NCI-H146 treated with DMSO at 0.1 percent for 48 hours (cell line): Measurements from ENCODE around the gene SDK2.

Experiments used
- DNase-seq: peaks from one replicate; lab custom pipeline; 2025; ENCODE audit not compliant: unreplicated experiment; lab: John Stamatoyannopoulos, UW

SDK2 gene

GRCh38 chr17:73588301-73588846 is 55.9 kb downstream of the SDK2 start:
- no peak for DNase-seq

GRCh38 chr17:73586921-73587602 is 57.2 kb downstream of the SDK2 start:
- DNase-seq: no peak

GRCh38 chr17:73586275-73586832 is 57.9 kb downstream of the SDK2 start:
- DNase-seq: no peak

- no peak for DNase-seq
Observed at GRCh38 chr17:73585583-73585982, 58.7 kb downstream of the SDK2 start.

- no peak for DNase-seq
Observed at GRCh38 chr17:73584987-73585386, 59.3 kb downstream of the SDK2 start.

- no peak for DNase-seq
Observed at GRCh38 chr17:73584049-73584448, 60.2 kb downstream of the SDK2 start.

- DNase-seq: no peak
Observed at GRCh38 chr17:73582821-73583220, 61.4 kb downstream of the SDK2 start.

GRCh38 chr17:73582359-73582758 is 61.9 kb downstream of the SDK2 start:
- no peak for DNase-seq

- no peak for DNase-seq
Observed at GRCh38 chr17:73581379-73581778, 62.9 kb downstream of the SDK2 start.

GRCh38 chr17:73580073-73580710 is 64.1 kb downstream of the SDK2 start:
- no peak for DNase-seq

- DNase-seq: no peak
Observed at GRCh38 chr17:73576556-73577098, 67.6 kb downstream of the SDK2 start.

GRCh38 chr17:73575470-73576221 is 68.6 kb downstream of the SDK2 start:
- DNase-seq: peak; percentile 86

GRCh38 chr17:73571511-73572130 is 72.6 kb downstream of the SDK2 start:
- no peak for DNase-seq

GRCh38 chr17:73569762-73570319 is 74.4 kb downstream of the SDK2 start:
- DNase-seq: no peak

GRCh38 chr17:73568934-73569333 is 75.3 kb downstream of the SDK2 start:
- DNase-seq: no peak

GRCh38 chr17:73566905-73567782 is 77.1 kb downstream of the SDK2 start:
- no peak for DNase-seq

- DNase-seq: no peak
Observed at GRCh38 chr17:73564843-73565242, 79.4 kb downstream of the SDK2 start.

GRCh38 chr17:73562896-73563295 is 81.3 kb downstream of the SDK2 start:
- no peak for DNase-seq

- no peak for DNase-seq
Observed at GRCh38 chr17:73561111-73561510, 83.1 kb downstream of the SDK2 start.

- no peak for DNase-seq
Observed at GRCh38 chr17:73560661-73561060, 83.6 kb downstream of the SDK2 start.
